GM21576 (cell line): ENCODE results near the gene GBX2.

Source experiments
- ATAC-seq: cut with Tn5 transposase; IDR thresholded peaks from one replicate; pipeline ENCODE4 v1.9.1; 2021; ENCODE audit warnings: mild to moderate bottlenecking, moderate library complexity; ENCODE audit not compliant: unreplicated experiment

The GBX2 gene

GRCh38 chr2:236119476-236119875, 48.7 kb downstream of the GBX2 start:
- no peak for ATAC-seq

- no peak for ATAC-seq
These were observed 49.2 kb downstream of the GBX2 start for GRCh38 chr2:236119003-236119402.

- ATAC-seq = no peak
These were observed 50.3 kb downstream of the GBX2 start for GRCh38 chr2:236117861-236118269.

- no peak for ATAC-seq
These were observed 50.8 kb downstream of the GBX2 start for GRCh38 chr2:236117401-236117800.
